Left ventricle myocardium inferior (tissue), 1 donor: ENCODE data around the gene KRTAP10-5. TPM values are rescaled to one million over a fixed set of nuclear protein-coding genes. Genes with fewer than 3 reads are reported as not detected.

Experiments used
- DNase-seq: peaks from one replicate; pipeline ENCODE4 v3.0.0-alpha.2; 2020
- H3K27ac ChIP-seq: fragments of 200-600 bp; replicated peaks from 2 replicates; pipeline ENCODE4 v1.8.0; 2021
- H3K27me3 ChIP-seq: fragments of 200-600 bp; 2 replicates; pipeline ENCODE4 v1.8.0; 2021; ENCODE audit warnings: low read depth
- H3K36me3 ChIP-seq: fragments of 200-600 bp; 2 replicates; pipeline ENCODE4 v1.8.0; 2021
- H3K4me1 ChIP-seq: fragments of 200-600 bp; 2 replicates; pipeline ENCODE4 v1.8.0; 2021
- H3K4me3 ChIP-seq: fragments of 200-600 bp; 2 replicates; pipeline ENCODE4 v1.8.0; 2021; ENCODE audit warnings: mild to moderate bottlenecking, moderate library complexity
- H3K9me3 ChIP-seq: fragments of 200-600 bp; replicated peaks from 2 replicates; pipeline ENCODE4 v1.8.0; 2021
- CTCF ChIP-seq: fragments of 200-600 bp; IDR thresholded peaks from 2 replicates; pipeline ENCODE4 v1.8.0; 2021; ENCODE audit warnings: antibody characterized with exemption, mild to moderate bottlenecking, borderline replicate concordance
- intact Hi-C: fragments of 100-400 bp; cut with micrococcal nuclease; formaldehyde crosslinking; loops from one replicate; pipeline ENCODE4 v1.11.0; 2022
- total RNA-seq: library from RNA; stranded (reverse); fragmentation: NEBNext Ultra II Directional; extraction: Animal tissue kit (Norgen Biotek cat#: 25700); gene quantifications from one replicate; pipeline ENCODE4 v1.2.1, GENCODE V29; 2021
- donor health status: DM: no; HTN: yes; CAD: no; lungs with severe emphysema.

The KRTAP10-5 gene
- total RNA-seq, 1 donor from 2014 or later = not detected

DNA sequence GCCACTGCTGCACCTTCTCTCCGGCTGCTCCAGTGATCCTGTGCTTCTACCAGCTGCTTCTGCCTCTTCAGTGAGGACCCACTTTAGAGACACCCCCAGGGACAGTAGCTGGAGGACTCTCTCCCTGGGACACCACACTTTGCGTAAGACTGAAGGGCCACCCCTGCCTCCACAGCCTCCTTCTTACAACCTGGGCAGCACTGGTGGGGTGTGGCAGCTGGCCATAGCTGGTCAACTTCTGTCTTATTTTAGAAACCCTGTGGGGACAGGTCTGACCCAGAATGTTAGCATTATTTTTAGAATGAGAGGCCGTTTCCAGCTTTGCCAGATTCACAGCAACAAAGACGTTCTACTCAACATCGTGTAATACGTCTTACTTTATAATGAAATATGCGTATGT is 45.4 kb upstream of the KRTAP10-5 start:
- H3K27me3 ChIP-seq = peaks cover 29% of the 10 kb centered on the region
- H3K4me3 ChIP-seq = no peak overlapping the region
- no peak for TF ChIP-seq CTCF
- H3K27ac ChIP-seq = peak overlapping the region; percentile 42
- H3K9me3 ChIP-seq = peaks cover 37% of the 10 kb centered on the region
- H3K4me1 ChIP-seq = peaks cover 17% of the 10 kb centered on the region
- intact Hi-C loops = no loop called here
- no peak for DNase-seq
- H3K36me3 ChIP-seq = no peaks in the 10 kb centered on the region

GRCh38 chr21:44623575-44623974 is 43.2 kb upstream of the KRTAP10-5 start:
- intact Hi-C loops = no loop called here

DNA sequence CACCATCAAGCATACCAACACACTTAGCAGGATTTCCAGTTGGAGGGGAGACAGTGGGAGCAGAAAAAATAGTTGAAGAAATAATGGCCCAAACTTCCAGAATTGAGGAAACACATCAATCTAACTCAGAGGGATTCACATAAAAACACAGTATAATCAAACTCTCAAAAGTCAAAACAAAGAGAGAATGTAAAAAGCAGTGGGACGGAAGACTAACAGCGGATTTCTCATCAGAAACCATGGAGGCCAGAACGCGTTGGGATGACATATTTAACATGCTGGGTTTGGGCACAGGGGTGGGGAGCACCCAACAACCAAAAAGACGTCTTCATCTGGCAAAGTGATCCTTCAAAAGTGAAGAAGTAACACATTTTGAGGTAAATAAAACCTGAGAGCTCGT is 39.5 kb upstream of the KRTAP10-5 start:
- no peak for TF ChIP-seq CTCF
- H3K36me3 ChIP-seq = no peaks in the 10 kb centered on the region
- DNase-seq = no peak
- no peak overlapping the region for H3K27ac ChIP-seq
- intact Hi-C loops = no loop called here
- H3K27me3 ChIP-seq = peaks cover 15% of the 10 kb centered on the region
- no peak overlapping the region for H3K4me3 ChIP-seq
- peaks cover 28% of the 10 kb centered on the region for H3K9me3 ChIP-seq
- no peaks in the 10 kb centered on the region for H3K4me1 ChIP-seq

More at GRCh38 chr21:44623575-44623974, 43.2 kb upstream of the KRTAP10-5 start:
- Histone ChIP-seq H3K27me3 (peaks cover 23% of the 10 kb centered on the region), H3K36me3 (no peaks in the 10 kb centered on the region), H3K4me3 (no peak overlapping the region), H3K27ac (no peak overlapping the region), H3K4me1 (peaks cover 17% of the 10 kb centered on the region), H3K9me3 (peaks cover 32% of the 10 kb centered on the region)
- DNase-seq = no peak
- no peak for TF ChIP-seq CTCF

- Histone ChIP-seq H3K4me3 (no peak overlapping the region), H3K9me3 (peaks cover 18% of the 10 kb centered on the region), H3K4me1 (no peaks in the 10 kb centered on the region), H3K27me3 (peaks cover 19% of the 10 kb centered on the region), H3K36me3 (no peaks in the 10 kb centered on the region), H3K27ac (no peak overlapping the region)
- DNase-seq = no peak
- intact Hi-C loops = no loop called here
- TF ChIP-seq CTCF = no peak
Observed at GRCh38 chr21:44618909-44619308, 38.5 kb upstream of the KRTAP10-5 start.

- H3K27ac ChIP-seq = no peak overlapping the region
- no peak overlapping the region for H3K4me3 ChIP-seq
- no peaks in the 10 kb centered on the region for H3K36me3 ChIP-seq
- peaks cover 14% of the 10 kb centered on the region for H3K9me3 ChIP-seq
- no peaks in the 10 kb centered on the region for H3K4me1 ChIP-seq
- H3K27me3 ChIP-seq = peaks cover 23% of the 10 kb centered on the region
- DNase-seq = peak; percentile 49
- intact Hi-C loops = no loop called here
- TF ChIP-seq CTCF = peak; percentile 63
Observed at GRCh38 chr21:44618504-44618903, 38.1 kb upstream of the KRTAP10-5 start.

DNA sequence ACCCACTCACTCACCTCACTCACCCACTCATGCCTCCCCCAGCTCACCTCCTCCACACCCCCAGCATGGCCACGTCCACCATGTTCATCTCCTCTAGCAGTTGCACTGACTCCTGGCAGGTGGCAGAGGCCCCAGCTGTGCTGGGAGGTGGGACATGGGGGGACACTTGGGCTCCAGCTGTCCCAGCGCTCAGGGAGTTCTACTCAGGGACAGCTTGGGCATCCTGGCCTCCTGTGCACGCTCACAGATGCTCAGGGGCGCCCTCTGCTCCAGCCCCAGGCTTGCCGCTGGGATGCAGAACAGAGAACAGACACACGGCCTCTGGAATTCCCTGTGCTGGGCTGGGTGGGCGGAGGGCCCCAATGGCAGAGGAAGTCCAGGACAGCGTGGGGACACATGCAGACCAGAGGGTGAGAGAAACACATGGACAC is 36.7 kb upstream of the KRTAP10-5 start:
- TF ChIP-seq CTCF = no peak
- no peak overlapping the region for H3K4me3 ChIP-seq
- H3K27ac ChIP-seq = no peak overlapping the region
- H3K9me3 ChIP-seq = peaks cover 6% of the 10 kb centered on the region
- H3K36me3 ChIP-seq = no peaks in the 10 kb centered on the region
- peaks cover 35% of the 10 kb centered on the region for H3K27me3 ChIP-seq
- no peak for DNase-seq
- no peaks in the 10 kb centered on the region for H3K4me1 ChIP-seq
- intact Hi-C loops = no loop called here
